ENCODE results near the gene SLC16A10.

SLC16A10 gene

GRCh38 chr6:111258615-111259088 lies 171.3 kb downstream of the SLC16A10 start:
- TF ChIP-seq, protein P1, sequence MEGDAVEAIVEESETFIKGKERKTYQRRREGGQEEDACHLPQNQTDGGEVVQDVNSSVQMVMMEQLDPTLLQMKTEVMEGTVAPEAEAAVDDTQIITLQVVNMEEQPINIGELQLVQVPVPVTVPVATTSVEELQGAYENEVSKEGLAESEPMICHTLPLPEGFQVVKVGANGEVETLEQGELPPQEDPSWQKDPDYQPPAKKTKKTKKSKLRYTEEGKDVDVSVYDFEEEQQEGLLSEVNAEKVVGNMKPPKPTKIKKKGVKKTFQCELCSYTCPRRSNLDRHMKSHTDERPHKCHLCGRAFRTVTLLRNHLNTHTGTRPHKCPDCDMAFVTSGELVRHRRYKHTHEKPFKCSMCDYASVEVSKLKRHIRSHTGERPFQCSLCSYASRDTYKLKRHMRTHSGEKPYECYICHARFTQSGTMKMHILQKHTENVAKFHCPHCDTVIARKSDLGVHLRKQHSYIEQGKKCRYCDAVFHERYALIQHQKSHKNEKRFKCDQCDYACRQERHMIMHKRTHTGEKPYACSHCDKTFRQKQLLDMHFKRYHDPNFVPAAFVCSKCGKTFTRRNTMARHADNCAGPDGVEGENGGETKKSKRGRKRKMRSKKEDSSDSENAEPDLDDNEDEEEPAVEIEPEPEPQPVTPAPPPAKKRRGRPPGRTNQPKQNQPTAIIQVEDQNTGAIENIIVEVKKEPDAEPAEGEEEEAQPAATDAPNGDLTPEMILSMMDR (IDR thresholded peaks at IDR 0.05), result no peak

DNA sequence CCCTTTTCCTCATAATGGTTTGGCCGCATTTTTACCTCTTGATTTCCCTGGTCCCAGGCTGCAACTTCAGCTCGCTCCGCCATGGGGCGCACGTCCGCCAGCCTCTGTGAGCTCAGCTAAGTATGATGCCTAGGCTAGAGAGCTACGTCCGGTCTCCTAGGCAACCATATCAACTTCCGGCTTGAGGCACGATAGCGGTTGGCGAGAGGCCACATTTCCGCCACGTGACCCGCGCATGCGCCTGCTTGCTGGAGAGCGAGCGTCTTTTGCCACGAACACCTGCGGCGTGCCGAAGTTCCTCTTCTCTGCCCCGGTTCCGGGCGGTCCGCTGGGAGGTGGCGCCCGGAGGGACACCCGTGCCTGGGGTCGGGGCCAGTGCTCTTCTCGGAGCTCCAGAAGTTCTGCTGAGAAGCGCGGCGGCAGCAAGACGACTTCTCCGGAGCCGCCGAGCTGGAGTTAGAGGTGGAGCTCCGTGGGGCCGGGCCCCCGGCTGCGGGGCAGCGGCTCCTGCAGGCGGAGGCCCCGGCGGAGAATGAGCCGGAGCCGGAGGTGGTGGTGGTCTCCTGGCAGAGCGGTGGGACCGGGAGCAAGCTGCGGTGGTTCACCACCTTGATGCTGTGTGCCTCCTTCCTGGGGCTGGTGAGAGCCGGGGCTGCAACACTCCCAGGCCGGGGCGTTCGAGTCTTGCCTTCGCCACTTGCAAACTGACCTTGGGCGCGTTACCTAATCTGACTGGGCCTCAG lies 172.0 kb downstream of the SLC16A10 start:
- TF ChIP-seq, protein P1 (IDR thresholded peaks at IDR 0.05), result peak; percentile 93

DNA sequence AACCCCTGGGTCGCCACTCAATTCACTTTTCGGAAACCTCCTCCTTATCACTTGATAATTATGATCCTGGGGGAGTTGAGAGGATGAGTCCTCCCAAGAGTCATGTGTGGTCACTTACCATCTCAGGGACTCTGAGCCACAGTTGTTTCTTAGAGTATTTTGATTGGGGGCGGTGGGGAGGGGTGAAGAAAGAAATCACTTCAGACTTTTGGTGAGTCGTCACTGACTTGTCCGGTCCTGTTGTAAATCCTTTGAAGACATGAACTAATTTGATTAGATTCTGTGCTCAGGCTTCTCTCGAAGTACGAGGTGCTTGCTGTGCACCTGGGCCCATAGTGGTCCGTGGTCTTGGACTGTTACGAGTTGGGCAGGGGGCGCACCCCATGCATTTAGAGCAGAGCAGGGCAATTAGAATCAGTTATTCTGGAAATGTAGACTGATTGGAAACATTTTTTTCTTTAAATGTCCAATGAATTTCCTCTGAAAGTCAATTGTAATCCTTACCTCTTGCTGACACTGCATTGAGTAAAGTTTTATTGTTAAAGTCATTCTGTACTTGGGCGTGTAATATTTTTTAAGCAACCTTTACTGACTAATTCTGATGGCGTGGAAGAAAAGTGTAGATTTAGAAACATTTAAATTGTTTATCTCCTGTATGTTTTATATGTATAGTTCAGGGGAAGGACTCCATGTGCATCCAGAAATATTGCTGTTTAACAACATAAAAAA lies 173.4 kb downstream of the SLC16A10 start:
- TF ChIP-seq, protein P1 (IDR thresholded peaks at IDR 0.05), result no peak

GRCh38 chr6:111263837-111264236 lies 176.5 kb downstream of the SLC16A10 start:
- TF ChIP-seq, protein P1 (IDR thresholded peaks at IDR 0.05), result no peak

GRCh38 chr6:111265842-111266241 lies 178.5 kb downstream of the SLC16A10 start:
- TF ChIP-seq, protein P1 (IDR thresholded peaks at IDR 0.05), result no peak

GRCh38 chr6:111266276-111266675 lies 179.0 kb downstream of the SLC16A10 start:
- TF ChIP-seq, protein P1 (IDR thresholded peaks at IDR 0.05), result no peak

- TF ChIP-seq, protein P1 (IDR thresholded peaks at IDR 0.05), result no peak
Observed at GRCh38 chr6:111267764-111268333, 180.5 kb downstream of the SLC16A10 start.

All from LNCAP (cell line).